ENCODE results near the gene COL4A4.

- TF ChIP-seq CTCF (IDR thresholded peaks at IDR 0.05) (no peak), POLR2A (IDR thresholded peaks at IDR 0.05) (no peak)
These were observed 31.0 kb downstream of the COL4A4 start for GRCh38 chr2:227132986-227133385.

Data from esophagus squamous epithelium (tissue), 4 donors.